Activated T-helper 2 cell treated with anti-CD3 and anti-CD28 coated beads, Interferon-gamma antibody, Interleukin-2, Interleukin-4, amounts not matched to agents 10 μg/mL and 5 μg/mL and 100 μg/mL, durations not matched to agents 14 hours and 24 hours and 36 hours (primary cell): ENCODE measurements around the gene ETV1. TPM values are rescaled to one million over a fixed set of nuclear protein-coding genes. Genes with fewer than 3 reads are reported as not detected.

ENCODE experiments used
- DNase-seq: peaks from one replicate; pipeline ENCODE4 v3.0.0; 2021; ENCODE audit warnings: low spot score
- H3K27ac Mint-ChIP-seq: one replicate; pipeline ENCODE4 v1.8.0; 2021; ENCODE audit warnings: mixed read lengths
- H3K27me3 Mint-ChIP-seq: one replicate; pipeline ENCODE4 v1.8.0; 2021; ENCODE audit warnings: low read depth, mixed read lengths
- H3K36me3 Mint-ChIP-seq: one replicate; pipeline ENCODE4 v1.8.0; 2021; ENCODE audit warnings: low read depth, mixed read lengths
- H3K4me1 Mint-ChIP-seq: one replicate; pipeline ENCODE4 v1.8.0; 2021; ENCODE audit warnings: low read depth, mixed read lengths
- H3K4me3 Mint-ChIP-seq: one replicate; pipeline ENCODE4 v1.8.0; 2021; ENCODE audit warnings: low read depth, mild to moderate bottlenecking, moderate library complexity, mixed read lengths
- H3K9me3 Mint-ChIP-seq: one replicate; pipeline ENCODE4 v1.8.0; 2021; ENCODE audit warnings: mixed read lengths
- intact Hi-C: fragments of 100-400 bp; cut with micrococcal nuclease; formaldehyde crosslinking; loops from one replicate; pipeline ENCODE4 v1.15.1; 2023
- total RNA-seq: library from RNA; stranded (reverse); gene quantifications from 2 replicates; pipeline ENCODE4 v1.2.3, GENCODE V29; 2022

ETV1 gene
- total RNA-seq, 1 donor from 2014 or later: 0.05 TPM

DNA sequence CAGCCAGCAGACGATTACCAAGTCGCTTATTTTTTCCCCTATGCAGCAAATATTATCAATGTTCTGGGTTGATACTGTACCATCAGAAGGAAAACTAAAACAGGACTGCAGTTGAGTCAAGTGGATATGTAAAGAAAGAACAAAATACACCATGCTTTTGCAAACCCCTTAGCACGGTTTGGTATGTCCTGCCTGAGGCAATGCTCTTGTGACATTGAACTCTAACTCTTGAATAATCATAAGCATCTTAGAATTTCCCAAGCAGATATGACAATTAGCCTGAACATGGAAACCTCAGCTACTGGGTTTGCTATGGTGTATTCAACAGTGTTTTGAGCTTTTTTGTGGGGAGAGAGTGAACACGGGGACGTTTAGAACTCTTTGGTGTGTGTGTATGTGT lies 107.4 kb downstream of the ETV1 start:
- no peak for DNase-seq
- Mint-ChIP-seq H3K27me3 (no peaks in the 10 kb centered on the region), H3K4me1 (no peaks in the 10 kb centered on the region)

DNA sequence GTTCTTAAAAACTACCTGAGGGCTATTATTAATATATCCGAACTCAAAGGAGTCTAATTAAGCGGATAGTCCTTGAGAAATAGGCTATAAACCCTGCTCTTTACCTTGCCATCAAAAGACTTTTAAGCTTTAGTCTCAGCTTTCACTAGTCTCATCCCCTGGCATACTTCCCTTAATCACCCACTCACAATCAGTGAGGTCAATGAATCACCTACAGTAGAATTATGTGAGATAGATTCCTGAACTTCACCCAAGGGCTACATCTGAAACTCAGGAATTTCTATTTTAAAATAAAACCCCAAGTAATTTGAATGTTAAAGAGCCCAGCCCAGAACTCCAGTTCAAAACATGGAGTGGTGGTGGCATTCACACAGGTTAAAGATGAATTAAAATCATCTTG lies 108.7 kb downstream of the ETV1 start:
- Mint-ChIP-seq H3K9me3 (peaks cover 4% of the 10 kb centered on the region), H3K36me3 (no peaks in the 10 kb centered on the region), H3K4me3 (no peak overlapping the region), H3K27ac (no peak overlapping the region), H3K27me3 (no peaks in the 10 kb centered on the region), H3K4me1 (no peaks in the 10 kb centered on the region)
- intact Hi-C loops: no loop called here
- DNase-seq: no peak

More for the DNA sequence above, 107.4 kb downstream of the ETV1 start:
- no peak overlapping the region for H3K4me3 Mint-ChIP-seq
- H3K36me3 Mint-ChIP-seq: no peaks in the 10 kb centered on the region
- peaks cover 4% of the 10 kb centered on the region for H3K9me3 Mint-ChIP-seq
- intact Hi-C loops: no loop called here
- H3K27ac Mint-ChIP-seq: no peak overlapping the region

- Mint-ChIP-seq H3K4me3 (no peak overlapping the region), H3K4me1 (no peaks in the 10 kb centered on the region), H3K27ac (no peak overlapping the region), H3K36me3 (no peaks in the 10 kb centered on the region), H3K9me3 (peaks cover 8% of the 10 kb centered on the region), H3K27me3 (no peaks in the 10 kb centered on the region)
- intact Hi-C loops: no loop called here
- no peak for DNase-seq
These were observed 109.3 kb downstream of the ETV1 start for GRCh38 chr7:13879994-13880686.

- Mint-ChIP-seq H3K4me1 (no peaks in the 10 kb centered on the region), H3K9me3 (peaks cover 8% of the 10 kb centered on the region), H3K27ac (no peak overlapping the region), H3K27me3 (no peaks in the 10 kb centered on the region), H3K36me3 (no peaks in the 10 kb centered on the region), H3K4me3 (no peak overlapping the region)
- DNase-seq: no peak
- intact Hi-C loops: no loop called here
These were observed 110.3 kb downstream of the ETV1 start for GRCh38 chr7:13879143-13879542.

GRCh38 chr7:13878154-13878553 lies 111.3 kb downstream of the ETV1 start:
- DNase-seq: no peak
- H3K27ac Mint-ChIP-seq: no peak overlapping the region
- H3K4me1 Mint-ChIP-seq: no peaks in the 10 kb centered on the region
- H3K36me3 Mint-ChIP-seq: no peaks in the 10 kb centered on the region
- no peaks in the 10 kb centered on the region for H3K27me3 Mint-ChIP-seq
- intact Hi-C loops: no loop called here
- H3K9me3 Mint-ChIP-seq: peaks cover 8% of the 10 kb centered on the region
- H3K4me3 Mint-ChIP-seq: no peak overlapping the region

DNA sequence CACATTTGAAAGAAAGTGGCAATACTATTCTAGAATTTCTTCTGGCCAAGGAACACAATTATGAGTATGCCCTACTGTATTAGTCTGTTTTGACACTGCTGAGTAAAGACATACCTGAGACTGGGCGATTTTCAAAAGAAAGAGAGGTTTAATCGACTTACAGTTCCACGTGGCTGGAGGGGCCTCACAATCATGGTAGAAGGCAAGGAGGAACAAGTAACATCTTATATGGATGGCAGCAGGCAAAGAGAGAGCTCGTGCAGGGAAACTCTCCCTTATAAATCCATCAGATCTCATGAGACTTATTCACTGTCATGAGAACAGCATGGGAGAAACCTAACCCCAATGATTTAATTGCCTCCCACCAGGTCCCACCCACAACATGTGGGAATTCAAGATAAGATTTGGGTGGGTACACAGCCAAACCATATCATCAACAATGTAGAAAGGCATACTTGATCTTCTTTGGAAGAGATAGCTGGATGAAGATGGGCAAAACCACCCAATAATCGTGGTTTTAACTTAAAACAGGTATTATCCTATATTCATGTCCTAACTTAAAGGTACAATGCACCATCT lies 113.9 kb downstream of the ETV1 start:
- DNase-seq: no peak
- Mint-ChIP-seq H3K27ac (no peak overlapping the region), H3K9me3 (peaks cover 8% of the 10 kb centered on the region), H3K4me3 (no peak overlapping the region), H3K27me3 (no peaks in the 10 kb centered on the region), H3K36me3 (no peaks in the 10 kb centered on the region), H3K4me1 (no peaks in the 10 kb centered on the region)
- intact Hi-C loops: no loop called here

- no peak for DNase-seq
- intact Hi-C loops: no loop called here
- Mint-ChIP-seq H3K27me3 (no peaks in the 10 kb centered on the region), H3K27ac (no peak overlapping the region), H3K4me1 (no peaks in the 10 kb centered on the region), H3K4me3 (no peak overlapping the region), H3K9me3 (peaks cover 8% of the 10 kb centered on the region), H3K36me3 (no peaks in the 10 kb centered on the region)
These were observed 114.7 kb downstream of the ETV1 start for GRCh38 chr7:13874783-13875182.

DNA sequence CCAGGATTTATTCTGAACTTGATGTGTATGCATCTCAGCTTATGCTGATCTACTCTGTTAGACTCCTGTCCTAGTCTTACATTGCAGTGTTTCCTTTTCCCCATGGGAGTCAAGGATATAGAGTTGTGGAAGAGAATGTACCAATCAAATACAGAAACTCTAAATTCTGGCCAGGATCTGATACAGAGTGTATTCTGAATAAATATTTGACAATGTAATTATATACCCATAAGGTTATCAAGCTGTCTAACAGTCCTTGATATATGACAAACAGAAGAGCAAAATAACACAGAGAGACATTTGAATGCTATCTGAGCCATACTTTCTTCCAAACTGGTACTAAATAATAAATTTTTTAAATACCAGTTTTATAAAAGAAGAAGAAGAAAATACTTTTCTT lies 116.8 kb downstream of the ETV1 start:
- intact Hi-C loops: no loop called here

GRCh38 chr7:13871008-13871407 lies 118.5 kb downstream of the ETV1 start:
- peaks cover 6% of the 10 kb centered on the region for H3K9me3 Mint-ChIP-seq
- H3K36me3 Mint-ChIP-seq: no peaks in the 10 kb centered on the region
- no peaks in the 10 kb centered on the region for H3K27me3 Mint-ChIP-seq
- no peak overlapping the region for H3K27ac Mint-ChIP-seq
- DNase-seq: no peak
- intact Hi-C loops: no loop called here
- H3K4me3 Mint-ChIP-seq: no peak overlapping the region
- no peaks in the 10 kb centered on the region for H3K4me1 Mint-ChIP-seq

More for the DNA sequence above, 116.8 kb downstream of the ETV1 start:
- H3K27me3 Mint-ChIP-seq: no peaks in the 10 kb centered on the region
- H3K4me3 Mint-ChIP-seq: no peak overlapping the region
- DNase-seq: no peak
- no peaks in the 10 kb centered on the region for H3K4me1 Mint-ChIP-seq
- no peaks in the 10 kb centered on the region for H3K36me3 Mint-ChIP-seq
- no peak overlapping the region for H3K27ac Mint-ChIP-seq
- H3K9me3 Mint-ChIP-seq: peaks cover 6% of the 10 kb centered on the region

GRCh38 chr7:13860734-13861133 lies 128.7 kb downstream of the ETV1 start:
- Mint-ChIP-seq H3K9me3 (no peaks in the 10 kb centered on the region), H3K27me3 (no peaks in the 10 kb centered on the region), H3K36me3 (no peaks in the 10 kb centered on the region), H3K4me1 (no peaks in the 10 kb centered on the region), H3K27ac (no peak overlapping the region), H3K4me3 (no peak overlapping the region)
- intact Hi-C loops: no loop called here
- DNase-seq: no peak

GRCh38 chr7:13856012-13856411 lies 133.5 kb downstream of the ETV1 start:
- Mint-ChIP-seq H3K36me3 (no peaks in the 10 kb centered on the region), H3K27me3 (peaks cover 1% of the 10 kb centered on the region), H3K9me3 (no peaks in the 10 kb centered on the region), H3K4me1 (peaks cover under 1% of the 10 kb centered on the region), H3K4me3 (no peak overlapping the region), H3K27ac (no peak overlapping the region)
- intact Hi-C loops: no loop called here
- DNase-seq: no peak

DNA sequence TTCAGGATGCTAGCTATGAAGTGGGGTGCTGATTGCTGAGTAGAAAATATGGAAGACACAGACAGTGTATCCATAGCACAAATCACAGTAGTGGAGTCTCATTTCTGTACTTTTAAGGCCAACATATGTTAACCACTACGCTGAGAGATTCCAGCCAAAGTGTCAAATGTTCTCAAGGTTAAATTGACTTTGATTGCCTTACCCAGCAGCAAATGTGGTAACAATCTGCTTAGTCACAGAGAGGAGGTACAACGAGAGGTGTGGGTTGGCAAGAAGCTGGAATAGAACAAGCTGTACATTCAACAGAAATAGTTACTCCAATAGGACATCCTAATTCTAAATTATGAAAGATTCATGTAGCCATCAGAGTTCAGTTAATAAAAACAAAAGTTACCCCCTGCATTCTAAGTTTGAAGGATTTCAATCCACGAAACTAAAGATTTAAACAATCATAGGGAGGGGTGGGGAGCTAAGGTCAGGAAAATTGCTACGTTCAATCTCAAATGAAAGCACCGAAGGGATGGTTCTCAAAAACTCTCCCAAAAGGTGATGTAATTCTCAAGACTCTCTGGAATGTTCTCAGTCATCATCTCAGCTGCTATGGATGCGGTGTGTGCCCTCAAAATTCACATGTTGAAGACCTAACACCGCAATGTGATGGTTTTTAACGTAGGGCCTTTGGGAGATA lies 137.0 kb downstream of the ETV1 start:
- DNase-seq: no peak
- Mint-ChIP-seq H3K4me3 (no peak overlapping the region), H3K27me3 (peaks cover 1% of the 10 kb centered on the region), H3K36me3 (no peaks in the 10 kb centered on the region), H3K9me3 (no peaks in the 10 kb centered on the region), H3K4me1 (peaks cover 18% of the 10 kb centered on the region), H3K27ac (no peak overlapping the region)
- intact Hi-C loops: loop anchor here (5.0 kb wide), 2 partner anchors 55 to 140 kb away; no protein-coding TSS in a partner anchor

GRCh38 chr7:13851736-13852135 lies 137.7 kb downstream of the ETV1 start:
- Mint-ChIP-seq H3K9me3 (no peaks in the 10 kb centered on the region), H3K27me3 (peaks cover 1% of the 10 kb centered on the region), H3K4me3 (no peak overlapping the region), H3K36me3 (no peaks in the 10 kb centered on the region), H3K27ac (no peak overlapping the region), H3K4me1 (peaks cover 18% of the 10 kb centered on the region)
- no peak for DNase-seq
- intact Hi-C loops: loop anchor here (5.0 kb wide), 2 partner anchors 56 to 141 kb away; no protein-coding TSS in a partner anchor
